HG02610 (cell line): Measurements from ENCODE around the gene TRIM8.

Experiments
- ATAC-seq: cut with Tn5 transposase; IDR thresholded peaks from one replicate; pipeline ENCODE4 v1.9.1; 2021; ENCODE audit warnings: mild to moderate bottlenecking, moderate library complexity; ENCODE audit not compliant: unreplicated experiment

Gene TRIM8

GRCh38 chr10:102615361-102615760 lies 28.9 kb upstream of the TRIM8 start:
- ATAC-seq: no peak

GRCh38 chr10:102616066-102616770 lies 28.1 kb upstream of the TRIM8 start:
- ATAC-seq: peak; percentile 64

- ATAC-seq: no peak
Observed at GRCh38 chr10:102617041-102617440, 27.2 kb upstream of the TRIM8 start.

- no peak for ATAC-seq
Observed at GRCh38 chr10:102617816-102618215, 26.5 kb upstream of the TRIM8 start.

GRCh38 chr10:102619281-102619981 lies 24.8 kb upstream of the TRIM8 start:
- ATAC-seq: no peak

- no peak for ATAC-seq
Observed at GRCh38 chr10:102620138-102620590, 24.1 kb upstream of the TRIM8 start.

GRCh38 chr10:102620591-102621442 lies 23.5 kb upstream of the TRIM8 start:
- ATAC-seq: no peak

- no peak for ATAC-seq
Observed at GRCh38 chr10:102621443-102622325, 22.6 kb upstream of the TRIM8 start.

GRCh38 chr10:102624094-102624493 lies 20.2 kb upstream of the TRIM8 start:
- ATAC-seq: no peak

- ATAC-seq: no peak
Observed at GRCh38 chr10:102624751-102625645, 19.3 kb upstream of the TRIM8 start.

GRCh38 chr10:102626026-102626685 lies 18.1 kb upstream of the TRIM8 start:
- no peak for ATAC-seq

GRCh38 chr10:102627291-102627735 lies 17.0 kb upstream of the TRIM8 start:
- no peak for ATAC-seq

GRCh38 chr10:102627736-102628293 lies 16.5 kb upstream of the TRIM8 start:
- no peak for ATAC-seq

GRCh38 chr10:102628451-102628911 lies 15.8 kb upstream of the TRIM8 start:
- ATAC-seq: no peak

GRCh38 chr10:102629661-102630614 lies 14.3 kb upstream of the TRIM8 start:
- no peak for ATAC-seq

- ATAC-seq: no peak
Observed at GRCh38 chr10:102630663-102631062, 13.6 kb upstream of the TRIM8 start.
